KMS-11 (cell line): ENCODE measurements around the gene RAB7A.
A peak's percentile ranks its signal among the peaks of the same experiment; 100 is the strongest.

Source experiments
- H2AFZ ChIP-seq: fragments of 200-600 bp; sonication (generic); 2 replicates; pipeline ENCODE4 v1.6.1; 2016; ENCODE audit warnings: antibody characterized with exemption, mixed run types, low read depth
- H3K27ac ChIP-seq: fragments of 200-600 bp; sonication (generic); 2 replicates; pipeline ENCODE4 v1.6.1; 2016; ENCODE audit warnings: mild to moderate bottlenecking, mixed run types
- H3K27me3 ChIP-seq: fragments of 200-600 bp; sonication (generic); 2 replicates; pipeline ENCODE4 v1.6.1; 2017; ENCODE audit warnings: mild to moderate bottlenecking, low read depth, mixed run types, moderate library complexity; ENCODE audit not compliant: insufficient read depth
- H3K36me3 ChIP-seq: fragments of 200-600 bp; sonication (generic); 2 replicates; pipeline ENCODE4 v1.6.1; 2017; ENCODE audit warnings: mild to moderate bottlenecking, mixed run types; ENCODE audit not compliant: insufficient read depth
- H3K4me1 ChIP-seq: fragments of 200-600 bp; sonication (generic); 2 replicates; pipeline ENCODE4 v1.6.1; 2016; ENCODE audit warnings: mild to moderate bottlenecking, low read depth, mixed run types; ENCODE audit not compliant: poor library complexity, severe bottlenecking
- H3K4me2 ChIP-seq: fragments of 200-600 bp; sonication (generic); 2 replicates; pipeline ENCODE4 v1.7.0; 2016; ENCODE audit warnings: mild to moderate bottlenecking, mixed run types
- H3K4me3 ChIP-seq: fragments of 200-600 bp; sonication (generic); IDR thresholded peaks from 2 replicates; pipeline ENCODE4 v1.6.1; 2017; ENCODE audit warnings: low read depth, low read length, mixed read lengths; ENCODE audit not compliant: insufficient read depth
- H3K79me2 ChIP-seq: fragments of 200-600 bp; sonication (generic); 2 replicates; pipeline ENCODE4 v1.6.1; 2016; ENCODE audit warnings: low read depth, mixed run types; ENCODE audit not compliant: insufficient read depth
- H3K9ac ChIP-seq: fragments of 200-600 bp; sonication (generic); 2 replicates; pipeline ENCODE4 v1.6.1; 2016; ENCODE audit warnings: mild to moderate bottlenecking, mixed run types
- H4K20me1 ChIP-seq: fragments of 200-600 bp; sonication (generic); 2 replicates; pipeline ENCODE4 v1.6.1; 2016; ENCODE audit warnings: mild to moderate bottlenecking, mixed run types; ENCODE audit not compliant: insufficient read depth
- CTCF ChIP-seq: fragments of 200-600 bp; sonication (generic); conservative IDR thresholded peaks from 2 replicates; pipeline ENCODE4 v1.6.1; 2017; ENCODE audit warnings: low read depth, mild to moderate bottlenecking, antibody characterized with exemption, low read length, moderate library complexity, mixed read lengths

The RAB7A gene

GRCh38 chr3:128861491-128861890, 135.5 kb downstream of the RAB7A start:
- no peak overlapping the region for H3K4me2 ChIP-seq
- H2AFZ ChIP-seq: no peak overlapping the region
- no peaks in the 10 kb centered on the region for H3K79me2 ChIP-seq
- no peaks in the 10 kb centered on the region for H3K4me1 ChIP-seq
- no peak overlapping the region for H3K9ac ChIP-seq
- H3K36me3 ChIP-seq: no peaks in the 10 kb centered on the region
- TF ChIP-seq CTCF: no peak
- H3K27ac ChIP-seq: no peak overlapping the region
- H3K27me3 ChIP-seq: no peaks in the 10 kb centered on the region
- no peak overlapping the region for H3K4me3 ChIP-seq
- no peaks in the 10 kb centered on the region for H4K20me1 ChIP-seq

- Histone ChIP-seq H3K4me3 (no peak overlapping the region), H3K36me3 (no peaks in the 10 kb centered on the region), H3K4me1 (no peaks in the 10 kb centered on the region), H3K27me3 (no peaks in the 10 kb centered on the region), H2AFZ (no peak overlapping the region), H4K20me1 (no peaks in the 10 kb centered on the region), H3K79me2 (no peaks in the 10 kb centered on the region), H3K27ac (no peak overlapping the region), H3K9ac (no peak overlapping the region), H3K4me2 (no peak overlapping the region)
- peak; percentile 34; the same call in 1 of the 2 replicates for TF ChIP-seq CTCF
Observed at GRCh38 chr3:128863560-128863959, 137.6 kb downstream of the RAB7A start.
